HL-60/S4 treated with retinoic acid at 250 ng/mL for 4 days and 3 days (cell line): ENCODE data around the gene SH3BP2.

Experiments
- in situ Hi-C: fragments of 300-500 bp; cut with MboI; formaldehyde crosslinking; loops from 2 replicates; pipeline ENCODE4 v1.7.0; 2022; ENCODE audit warnings: low sequenced_read_pairs

Gene SH3BP2

DNA sequence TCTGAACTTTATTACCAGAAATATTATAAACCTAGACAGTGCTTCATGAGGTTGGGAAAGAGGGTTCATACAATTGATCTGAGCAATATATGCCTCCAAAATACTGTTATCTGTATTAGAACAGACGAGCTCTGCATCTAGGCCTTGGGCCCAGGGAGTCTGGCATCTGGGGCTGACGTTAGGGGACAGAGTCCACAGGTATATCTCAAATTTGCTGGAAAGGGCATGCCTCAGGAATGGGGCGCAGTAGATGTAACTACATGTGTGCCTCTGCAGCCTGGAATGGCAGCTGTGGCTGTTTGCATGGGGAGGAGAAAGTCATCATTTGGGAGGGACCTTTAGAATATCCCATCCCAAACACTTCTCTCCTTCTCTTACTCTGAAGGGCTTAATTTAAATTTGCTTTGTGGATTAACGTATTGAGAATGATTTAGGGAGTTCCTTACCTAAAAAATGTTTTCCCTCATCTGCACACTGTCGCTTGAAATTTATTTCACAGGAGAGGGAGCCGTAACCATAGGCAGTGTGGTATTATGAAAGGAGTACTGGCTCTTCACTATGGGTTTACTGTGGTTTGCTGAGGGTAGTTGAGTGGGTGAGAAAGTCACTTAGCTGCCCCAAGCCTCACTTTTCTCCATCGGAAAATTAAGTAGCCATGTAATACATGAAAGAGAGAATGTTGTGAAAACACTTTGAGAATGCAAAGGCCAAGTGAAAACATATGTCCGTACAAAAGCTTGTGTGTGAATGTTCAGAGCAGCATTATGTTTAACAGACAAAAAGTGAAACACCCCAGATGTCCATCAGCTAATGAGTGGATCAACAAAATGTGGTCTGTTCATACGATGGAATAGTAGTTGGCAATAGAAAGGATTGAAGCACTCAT is 56.6 kb downstream of the SH3BP2 start:
- in situ Hi-C loops, result no loop called here

DNA sequence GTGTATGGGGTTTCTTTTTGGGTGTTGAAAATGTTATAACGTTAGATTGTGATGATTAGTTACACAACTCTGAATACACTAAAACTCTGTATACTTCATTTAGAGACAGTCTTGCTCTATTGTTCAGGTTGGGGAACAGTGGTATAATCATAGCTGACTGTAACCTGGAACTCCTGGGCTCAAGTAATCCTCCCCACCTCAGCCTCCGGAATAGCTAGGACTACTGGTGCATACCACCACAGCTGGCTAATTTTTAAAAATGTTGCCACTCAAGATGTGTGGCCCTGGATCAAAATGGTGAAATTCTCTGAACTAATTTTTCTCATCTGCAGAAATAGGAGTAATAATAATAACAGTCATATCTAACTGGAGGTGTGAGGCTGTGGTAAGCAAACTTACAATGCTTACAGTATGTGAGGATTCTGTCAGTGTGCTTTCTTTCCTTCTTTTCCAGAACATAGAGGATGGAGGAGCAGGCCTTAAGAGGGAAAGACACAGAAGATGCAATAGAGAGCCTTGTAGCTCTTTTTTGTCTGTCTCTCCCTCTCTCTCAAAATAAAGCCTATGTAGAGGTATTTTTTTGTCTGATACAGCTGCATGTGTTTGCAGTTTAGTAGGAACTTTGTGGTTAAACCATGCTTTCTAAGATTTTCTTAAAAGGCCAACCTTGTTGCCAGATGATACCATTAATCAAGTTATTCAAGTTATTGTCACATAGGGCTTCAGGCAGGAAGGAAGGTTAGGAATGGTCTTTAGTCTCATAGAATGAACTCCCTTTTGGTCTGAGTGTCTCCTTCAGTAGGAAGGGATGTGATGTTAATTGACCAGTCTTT is 58.3 kb downstream of the SH3BP2 start:
- in situ Hi-C loops, result no loop called here

DNA sequence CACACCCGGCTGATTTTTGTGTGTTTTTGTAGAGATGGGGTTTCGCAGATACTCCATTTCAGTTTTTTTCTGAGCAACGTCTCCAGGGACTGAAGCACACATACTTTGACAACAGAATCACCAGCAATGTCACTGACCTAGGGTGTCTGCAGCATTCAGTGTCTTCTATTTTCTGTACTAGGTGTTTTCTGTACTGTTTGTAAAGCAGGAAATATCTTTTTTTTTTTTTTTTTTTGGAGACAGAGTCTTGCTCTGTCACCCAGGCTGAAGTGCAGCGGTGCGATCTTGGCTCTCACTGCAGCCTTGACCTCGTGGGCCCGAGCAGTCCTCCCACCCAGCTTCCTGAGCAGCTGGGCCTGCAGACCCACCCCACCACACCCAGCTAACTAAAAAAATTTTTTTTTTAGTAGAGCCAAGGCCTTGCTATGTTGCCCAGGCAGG is 59.6 kb downstream of the SH3BP2 start:
- in situ Hi-C loops, result no loop called here

DNA sequence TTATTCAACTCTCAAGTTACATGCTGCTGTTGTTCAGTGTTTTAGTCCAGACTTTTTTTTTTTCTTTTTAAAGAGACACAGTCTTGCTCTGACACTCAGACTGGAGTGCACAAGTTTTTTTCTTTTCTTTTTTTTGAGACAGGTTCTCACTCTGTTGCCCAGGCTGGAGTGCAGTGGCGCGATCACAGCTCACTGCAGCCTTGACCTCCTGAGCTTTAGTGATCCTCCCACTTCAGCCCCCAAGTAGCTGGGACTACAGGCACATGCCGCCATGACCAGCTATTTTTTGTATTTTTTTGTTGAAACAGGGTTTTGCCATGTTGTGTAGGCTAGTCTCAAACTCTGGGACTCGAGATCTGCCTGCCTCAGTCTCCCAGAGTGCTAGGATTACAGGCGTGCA is 62.7 kb downstream of the SH3BP2 start:
- in situ Hi-C loops, result no loop called here

DNA sequence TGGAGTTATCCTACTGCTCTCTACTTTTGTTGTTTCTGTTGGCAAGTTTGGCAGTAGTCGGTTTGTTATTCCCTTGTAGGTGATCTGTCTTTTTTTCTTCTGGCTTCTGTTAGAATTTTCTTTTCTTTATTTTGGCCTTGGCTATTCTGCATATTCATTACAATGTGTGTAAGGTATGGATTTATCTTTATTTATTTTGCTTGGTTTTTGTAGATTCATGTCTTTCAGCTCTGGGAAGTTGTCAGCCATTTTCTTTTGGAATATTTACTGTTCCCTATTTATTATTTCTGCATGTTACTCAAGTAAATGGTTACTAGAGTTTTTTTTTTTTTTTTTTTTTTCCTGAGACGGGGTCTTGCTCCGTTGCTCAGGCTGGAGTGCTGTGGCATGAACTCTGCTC is 63.4 kb downstream of the SH3BP2 start:
- in situ Hi-C loops, result no loop called here

DNA sequence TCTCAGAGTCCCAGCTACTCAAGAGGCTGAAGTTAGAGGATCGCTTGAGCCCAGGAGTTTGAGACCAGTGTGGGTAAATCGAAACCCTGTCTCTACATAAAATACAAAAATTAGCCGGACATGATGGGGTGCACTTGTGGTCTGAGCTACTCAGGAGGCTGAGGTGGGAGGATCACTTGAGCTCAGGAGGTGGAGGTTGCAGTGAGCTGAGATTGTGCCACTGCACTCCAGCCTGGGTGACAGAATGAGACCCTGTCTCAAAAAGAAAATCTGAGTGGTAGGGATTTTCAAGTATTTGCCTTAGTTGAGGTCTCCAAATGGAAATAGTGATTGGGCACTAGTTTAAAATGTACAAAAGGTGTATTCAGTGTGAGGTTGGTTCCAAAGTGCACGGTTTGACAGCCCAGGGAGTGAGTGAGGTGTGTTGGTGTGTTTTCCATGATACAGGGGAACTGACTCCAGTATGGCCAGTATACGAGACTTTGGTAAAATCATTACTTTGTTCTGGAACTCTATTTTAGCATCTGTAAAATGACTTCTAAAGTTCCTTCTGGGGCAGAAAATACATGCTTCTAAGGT is 64.6 kb downstream of the SH3BP2 start:
- in situ Hi-C loops, result no loop called here

DNA sequence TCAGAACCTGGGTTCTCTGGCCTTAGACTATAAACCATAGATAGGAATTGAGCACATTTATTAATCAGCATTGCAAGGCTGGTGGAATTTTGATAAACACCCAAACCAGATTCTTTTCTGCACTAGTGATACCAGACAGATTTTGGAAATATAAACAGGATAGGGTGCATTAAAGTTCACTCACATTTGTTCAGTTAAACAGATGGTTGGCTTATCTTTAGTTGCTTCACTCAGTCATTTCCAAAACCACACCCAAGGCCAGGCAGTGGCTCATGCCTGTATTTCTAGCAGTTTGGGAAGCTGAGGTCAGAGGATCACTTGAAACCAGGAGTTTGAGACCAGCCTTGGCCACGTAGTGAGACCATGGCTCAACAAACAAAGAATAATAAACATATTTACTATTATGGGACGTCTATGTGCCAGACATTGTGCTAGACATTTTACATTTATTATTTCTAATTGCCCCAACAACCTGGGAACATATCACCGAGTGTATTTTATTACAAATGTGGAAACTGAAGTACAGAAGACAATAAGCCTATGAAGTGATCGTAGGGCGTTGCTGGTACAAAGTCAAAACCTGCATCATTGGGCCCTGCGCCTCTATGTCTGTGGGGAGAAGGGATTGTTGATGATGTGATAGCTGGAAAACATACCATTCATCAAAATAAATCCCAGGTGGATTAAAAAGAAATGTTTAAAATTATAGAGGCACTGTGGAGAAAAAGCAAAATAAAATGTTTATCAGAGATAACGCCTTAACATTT is 65.7 kb downstream of the SH3BP2 start:
- in situ Hi-C loops, result no loop called here

DNA sequence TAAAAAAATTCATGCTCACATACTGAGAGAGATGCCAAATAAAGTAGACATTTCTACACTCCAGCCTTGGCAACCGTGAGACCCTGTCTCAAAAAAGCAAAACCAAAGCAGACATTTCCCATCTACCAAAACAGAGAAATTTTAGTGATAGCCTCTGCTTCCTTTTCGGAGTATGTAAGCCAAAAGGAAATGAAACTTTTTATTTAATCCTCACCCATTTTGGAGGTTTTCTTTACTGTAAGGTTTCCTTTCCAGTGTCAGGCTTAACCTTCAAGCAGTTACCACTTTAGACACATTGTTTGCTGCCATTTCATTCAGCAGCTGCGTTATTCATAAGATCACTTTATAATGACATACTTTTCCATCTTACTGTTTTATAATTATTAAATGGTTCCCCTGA is 66.6 kb downstream of the SH3BP2 start:
- in situ Hi-C loops, result no loop called here

DNA sequence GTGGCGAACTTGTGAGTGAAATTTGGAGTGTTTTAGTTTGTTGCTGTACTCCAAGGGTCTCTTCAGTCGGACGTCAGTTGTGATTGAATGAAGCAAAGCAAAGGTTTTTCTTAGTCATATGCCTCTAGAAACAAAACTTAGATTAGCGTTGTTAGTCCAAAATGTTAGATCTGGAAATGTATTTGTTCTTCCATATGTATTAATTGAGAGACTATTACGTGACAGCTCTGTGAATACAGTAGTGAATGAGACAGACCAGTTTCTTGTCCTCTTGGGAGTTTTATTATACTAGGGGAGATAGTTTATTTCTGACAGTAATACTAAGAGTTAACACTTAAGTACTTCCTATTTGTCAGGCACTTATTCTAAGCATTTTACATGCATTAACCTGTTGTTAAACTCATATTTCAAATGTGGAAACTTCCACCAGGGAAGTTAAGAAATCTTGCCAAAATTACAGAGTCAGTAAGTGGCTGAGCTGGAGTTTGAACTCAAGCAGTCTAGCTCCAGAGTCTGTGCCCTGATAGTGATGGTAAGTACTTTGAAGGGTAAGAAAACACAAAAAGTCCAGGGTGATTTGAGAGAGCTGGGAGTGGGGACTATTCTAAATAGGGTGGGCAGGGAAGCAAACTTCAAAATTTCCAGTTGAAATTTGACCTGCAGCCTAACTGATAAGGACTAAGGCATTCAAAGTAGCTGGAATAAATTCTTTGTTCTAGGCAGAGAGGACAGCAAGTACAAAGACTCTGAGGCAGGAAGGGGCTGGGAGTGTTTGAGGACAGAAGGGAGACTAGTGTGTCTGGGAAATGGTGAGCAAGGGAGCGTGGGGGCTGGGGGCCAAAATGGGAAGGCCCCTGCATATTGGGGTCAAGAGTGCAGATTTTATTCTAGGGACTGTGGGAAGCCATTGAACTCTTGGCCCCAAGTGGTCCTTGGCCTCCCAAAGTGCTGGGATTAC is 67.8 kb downstream of the SH3BP2 start:
- in situ Hi-C loops, result no loop called here

DNA sequence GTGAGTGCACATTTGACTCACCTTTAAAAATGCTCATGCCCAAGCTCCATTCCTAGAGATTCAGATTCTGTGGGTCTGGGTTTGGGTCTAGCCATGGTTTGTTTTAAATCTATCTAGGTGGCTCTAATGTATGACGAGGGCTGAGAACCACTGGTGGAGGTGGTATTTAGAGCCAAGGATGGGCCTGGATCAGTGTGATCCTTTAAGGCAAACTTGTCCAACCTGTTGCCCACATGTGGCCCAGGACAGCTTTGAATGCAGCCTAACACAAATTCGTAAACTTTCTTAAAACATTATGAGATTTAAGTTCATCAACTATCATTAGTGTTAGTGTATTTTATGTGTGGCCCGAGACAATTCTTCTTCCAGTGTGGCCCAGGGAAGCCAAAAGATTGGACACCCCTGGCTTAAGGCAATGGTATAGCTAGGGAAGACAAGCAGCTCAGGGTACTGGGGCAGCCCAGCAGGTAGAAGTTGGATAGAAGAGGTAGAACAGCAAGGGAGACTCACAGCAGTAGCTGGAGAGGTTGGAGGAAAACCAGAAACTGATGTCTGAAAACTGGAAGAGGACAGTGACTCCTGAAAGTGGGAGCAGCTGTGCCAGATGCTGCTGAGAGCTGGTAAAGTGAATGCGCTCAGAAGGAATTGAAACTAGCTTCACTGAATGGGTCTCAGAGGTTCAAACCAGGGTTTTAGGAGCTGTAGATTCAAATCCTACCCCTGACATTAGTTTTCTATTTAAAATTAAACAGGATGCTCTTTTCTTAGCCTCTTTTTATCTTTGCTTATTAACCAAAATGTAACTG is 68.9 kb downstream of the SH3BP2 start:
- in situ Hi-C loops, result no loop called here

DNA sequence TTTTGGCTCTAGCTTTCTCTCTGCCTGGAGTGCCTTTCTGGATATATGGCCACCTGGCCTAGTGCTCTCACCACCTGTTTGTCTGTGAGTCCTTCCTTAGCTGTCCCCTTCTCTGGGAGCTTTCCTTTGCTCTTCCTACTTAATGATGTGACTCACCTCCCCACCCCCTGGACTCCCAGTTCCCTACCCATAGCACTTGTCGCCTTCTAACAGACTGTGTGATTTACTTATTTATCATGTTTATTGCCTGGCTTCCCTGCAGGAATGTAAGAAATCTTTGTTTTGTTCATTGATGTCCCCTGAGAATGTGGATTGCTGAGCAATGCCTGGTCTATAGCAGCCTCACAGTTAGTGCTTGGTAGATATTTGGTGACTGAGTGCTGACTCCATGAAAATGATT is 69.6 kb downstream of the SH3BP2 start:
- in situ Hi-C loops, result no loop called here

DNA sequence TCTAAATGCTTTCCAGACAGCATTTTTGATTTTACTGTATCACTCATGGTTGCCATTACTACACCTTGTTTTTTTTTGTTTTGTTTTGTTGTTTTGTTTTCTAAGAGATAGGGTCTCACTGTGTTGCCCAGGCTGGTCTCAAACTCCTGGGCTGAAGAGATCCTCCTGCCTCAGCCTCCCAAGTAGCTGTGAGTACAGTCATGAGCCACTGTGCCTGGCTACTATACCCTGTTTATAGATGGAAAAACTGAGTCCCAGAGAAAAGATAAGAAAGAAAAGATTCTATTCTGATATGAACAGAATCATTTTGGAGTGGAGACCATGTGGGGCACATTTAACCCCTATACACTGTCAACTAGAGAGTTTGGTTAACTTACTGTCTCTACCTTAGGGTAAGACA is 70.8 kb downstream of the SH3BP2 start:
- in situ Hi-C loops, result no loop called here

DNA sequence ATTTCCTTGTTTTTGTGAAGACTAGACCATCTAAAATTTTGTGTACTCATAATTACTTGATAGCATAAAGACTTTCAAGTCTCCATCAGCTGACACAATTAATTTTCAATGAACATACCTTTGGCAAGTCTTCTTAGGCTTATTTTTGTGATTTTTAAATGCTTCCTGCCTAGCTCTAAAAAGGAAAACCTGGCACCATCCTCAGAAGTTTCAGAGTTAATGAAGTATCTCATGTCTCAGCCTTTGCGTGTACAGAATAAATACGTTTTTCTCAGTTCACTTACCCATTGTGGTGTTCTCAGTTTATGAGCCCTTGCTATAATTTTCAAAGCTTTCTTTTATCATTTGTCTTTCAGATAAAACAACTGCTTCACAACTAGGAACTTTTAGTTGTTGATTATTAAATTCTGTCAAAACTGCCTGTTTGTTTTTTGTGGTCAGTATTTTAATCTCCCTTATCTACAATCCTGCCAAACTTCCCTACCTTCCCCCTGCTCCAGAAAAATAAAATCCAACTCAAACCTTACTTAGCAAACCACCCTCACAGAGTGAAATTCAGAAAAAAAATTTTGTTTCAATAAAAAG is 72.4 kb downstream of the SH3BP2 start:
- in situ Hi-C loops, result no loop called here

DNA sequence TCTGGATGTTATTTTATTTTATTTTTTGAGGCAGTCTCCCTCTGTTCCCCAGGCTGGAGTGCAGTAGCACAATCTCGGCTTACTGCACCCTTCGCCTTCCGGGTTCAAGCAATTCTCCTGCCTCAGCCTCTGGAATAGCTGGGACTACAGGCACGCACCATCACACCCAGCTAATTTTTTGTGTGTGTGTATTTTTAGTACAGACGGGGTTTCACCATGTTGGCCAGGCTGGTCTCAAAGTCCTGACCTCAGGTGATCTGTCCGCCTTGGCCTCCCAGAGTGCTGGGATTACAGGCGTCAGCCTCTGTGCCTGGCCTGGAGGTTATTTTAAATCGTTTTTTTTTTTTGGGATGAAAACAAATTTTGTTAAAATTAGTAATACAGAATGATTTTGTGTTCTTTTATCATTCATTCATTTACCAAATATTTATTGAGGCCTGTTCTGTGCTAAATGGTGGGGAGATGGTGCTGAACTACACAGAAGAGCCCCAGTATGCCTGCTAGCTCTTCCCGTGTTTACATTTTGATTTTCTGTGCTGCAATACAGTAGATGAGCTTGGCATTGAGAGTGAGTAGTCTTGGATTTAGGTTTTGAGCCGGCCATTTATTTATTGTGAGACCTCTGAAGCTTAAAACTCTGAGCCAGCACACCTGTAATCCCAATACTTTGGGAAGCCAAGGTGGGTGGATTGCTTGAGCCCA is 73.4 kb downstream of the SH3BP2 start:
- in situ Hi-C loops, result no loop called here

DNA sequence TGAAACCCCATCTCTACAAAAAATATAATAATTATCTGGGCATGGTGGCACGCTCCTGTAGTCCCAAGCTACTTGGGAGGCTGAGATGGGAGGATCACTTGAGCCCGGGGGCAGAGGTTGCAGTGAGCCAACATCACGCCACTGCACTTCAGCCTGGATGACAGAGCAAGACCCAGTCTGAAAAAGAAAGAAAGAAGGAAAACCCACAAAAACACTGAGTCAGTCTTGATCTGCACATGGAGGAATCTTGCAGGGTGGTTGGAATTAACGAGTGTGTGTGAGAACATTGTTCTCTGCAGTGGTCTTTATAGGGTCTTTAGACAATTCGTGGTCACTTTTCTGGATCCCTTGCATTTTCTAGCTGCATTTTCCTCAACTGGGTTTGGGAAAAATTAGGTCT is 74.0 kb downstream of the SH3BP2 start:
- in situ Hi-C loops, result no loop called here

DNA sequence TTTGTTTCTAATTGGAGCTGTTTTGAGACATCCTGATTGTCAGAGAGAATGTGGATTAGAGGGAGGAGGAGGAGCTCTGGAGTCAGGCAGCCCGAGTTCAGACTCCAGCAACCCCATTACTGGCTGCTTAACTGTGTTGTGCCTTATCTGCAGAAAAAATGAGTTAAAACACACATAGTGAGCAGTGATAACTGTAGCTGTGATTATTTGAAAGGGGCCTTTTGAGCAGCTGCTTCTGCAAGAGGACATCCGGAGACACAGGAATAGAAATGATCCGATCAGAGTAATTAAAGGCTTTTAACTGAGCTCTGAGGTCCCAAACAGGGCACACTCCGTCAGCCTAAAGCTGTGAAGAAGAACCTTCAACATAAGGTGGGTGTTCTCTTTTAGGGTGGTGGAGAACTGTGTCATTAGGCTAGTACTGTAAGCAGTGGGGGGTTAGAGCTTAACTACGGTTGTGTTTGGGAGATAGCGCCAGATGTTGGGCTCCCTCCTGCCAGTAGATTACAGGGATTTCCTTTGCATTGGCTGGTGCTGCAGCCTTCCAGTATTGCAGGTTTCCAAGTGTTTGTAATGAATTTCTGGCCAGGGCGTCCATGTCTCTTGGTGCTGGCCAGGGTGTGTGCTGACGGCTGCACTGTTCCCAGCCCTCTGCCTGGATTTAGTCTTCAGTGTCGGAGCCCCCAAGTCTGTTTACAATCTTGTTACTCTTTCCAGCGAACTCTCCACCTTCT is 75.0 kb downstream of the SH3BP2 start:
- in situ Hi-C loops, result no loop called here

DNA sequence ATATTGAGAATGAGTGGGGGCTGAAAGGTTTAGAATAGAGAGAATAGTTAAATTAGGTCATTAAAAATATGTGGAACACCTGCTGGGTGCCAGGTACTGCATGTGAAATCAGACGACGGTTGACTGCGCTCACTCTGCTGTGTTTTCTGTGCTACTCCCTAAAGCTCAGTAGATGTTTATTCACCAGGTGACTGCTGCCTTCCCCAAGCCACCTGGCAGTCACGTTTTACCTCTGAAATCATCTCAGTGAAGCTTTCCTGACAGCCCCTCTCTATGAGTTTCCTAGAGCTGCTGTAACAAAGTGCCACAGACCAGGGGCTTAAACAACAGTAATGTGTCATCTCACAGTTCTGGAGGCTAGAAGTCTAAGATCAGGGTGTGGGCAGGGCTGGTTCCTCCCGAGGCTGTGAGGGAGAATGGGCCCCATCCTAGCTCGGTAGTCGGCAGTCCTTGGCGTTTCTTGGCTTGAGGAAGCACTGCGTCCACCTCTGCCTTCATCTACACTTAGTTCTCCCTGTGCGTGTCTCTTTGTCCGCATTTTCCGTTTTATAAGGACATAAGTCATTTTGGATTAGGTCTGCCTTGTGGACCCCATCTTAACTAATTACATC is 76.1 kb downstream of the SH3BP2 start:
- in situ Hi-C loops, result no loop called here
